Activated T-helper 1 cell treated with anti-CD3 and anti-CD28 coated beads, Interleukin-12 subunit alpha, Interleukin-12 subunit beta, Interleukin-2, Interleukin-4 antibody, amounts not matched to agents 30 ng/mL and 10 ng/mL and 1 ng/mL, durations not matched to agents 14 hours and 24 hours and 36 hours (primary cell): ENCODE measurements around the gene CDH2. TPM values are rescaled to one million over a fixed set of nuclear protein-coding genes. Genes with fewer than 3 reads are reported as not detected.

Experiments
- DNase-seq: peaks from one replicate; pipeline ENCODE4 v3.0.0; 2021; ENCODE audit warnings: low spot score
- H3K27ac Mint-ChIP-seq: one replicate; pipeline ENCODE4 v1.8.0; 2021; ENCODE audit warnings: mild to moderate bottlenecking, mixed read lengths
- H3K27me3 Mint-ChIP-seq: one replicate; pipeline ENCODE4 v1.8.0; 2022; ENCODE audit warnings: mild to moderate bottlenecking, moderate library complexity, mixed read lengths; ENCODE audit not compliant: insufficient read depth
- H3K36me3 Mint-ChIP-seq: one replicate; pipeline ENCODE4 v1.8.0; 2021; ENCODE audit warnings: low read depth, mixed read lengths
- H3K4me1 Mint-ChIP-seq: one replicate; pipeline ENCODE4 v1.8.0; 2021; ENCODE audit warnings: low read depth, mixed read lengths
- H3K4me3 Mint-ChIP-seq: one replicate; pipeline ENCODE4 v1.8.0; 2021; ENCODE audit warnings: mild to moderate bottlenecking, moderate library complexity, mixed read lengths
- H3K9me3 Mint-ChIP-seq: one replicate; pipeline ENCODE4 v1.8.0; 2021; ENCODE audit warnings: mixed read lengths
- intact Hi-C: fragments of 100-400 bp; cut with micrococcal nuclease; formaldehyde crosslinking; loops from one replicate; pipeline ENCODE4 v1.15.1; 2024
- total RNA-seq: library from RNA; stranded (reverse); gene quantifications from 2 replicates; pipeline ENCODE4 v1.2.3, GENCODE V29; 2022

Gene CDH2
- total RNA-seq, 1 donor from 2014 or later, result 0.16 TPM

DNA sequence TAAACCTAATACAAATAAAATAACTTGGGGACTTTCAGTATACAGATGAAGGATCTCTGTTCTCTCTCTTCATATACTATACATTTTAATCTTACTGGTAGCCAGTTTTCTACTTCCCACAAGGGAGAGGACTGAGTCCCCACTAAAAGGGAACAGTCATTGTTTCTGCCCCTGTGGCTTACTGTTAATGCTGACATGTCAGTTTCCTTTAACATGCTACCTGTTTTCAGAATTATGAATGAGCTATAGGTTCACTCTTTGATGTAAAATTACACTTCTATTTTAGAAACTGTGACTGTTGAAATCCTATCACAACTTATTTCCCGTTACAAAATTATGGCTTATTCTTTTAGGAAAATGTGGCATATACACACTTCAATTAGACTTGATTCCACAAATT, 207.7 kb downstream of the CDH2 start:
- H3K4me1 Mint-ChIP-seq, result no peaks in the 10 kb centered on the region
- peaks cover 7% of the 10 kb centered on the region for H3K9me3 Mint-ChIP-seq
- H3K27me3 Mint-ChIP-seq, result no peaks in the 10 kb centered on the region
- no peak overlapping the region for H3K4me3 Mint-ChIP-seq
- intact Hi-C loops, result no loop called here
- no peak overlapping the region for H3K27ac Mint-ChIP-seq
- DNase-seq, result no peak
- no peaks in the 10 kb centered on the region for H3K36me3 Mint-ChIP-seq

DNA sequence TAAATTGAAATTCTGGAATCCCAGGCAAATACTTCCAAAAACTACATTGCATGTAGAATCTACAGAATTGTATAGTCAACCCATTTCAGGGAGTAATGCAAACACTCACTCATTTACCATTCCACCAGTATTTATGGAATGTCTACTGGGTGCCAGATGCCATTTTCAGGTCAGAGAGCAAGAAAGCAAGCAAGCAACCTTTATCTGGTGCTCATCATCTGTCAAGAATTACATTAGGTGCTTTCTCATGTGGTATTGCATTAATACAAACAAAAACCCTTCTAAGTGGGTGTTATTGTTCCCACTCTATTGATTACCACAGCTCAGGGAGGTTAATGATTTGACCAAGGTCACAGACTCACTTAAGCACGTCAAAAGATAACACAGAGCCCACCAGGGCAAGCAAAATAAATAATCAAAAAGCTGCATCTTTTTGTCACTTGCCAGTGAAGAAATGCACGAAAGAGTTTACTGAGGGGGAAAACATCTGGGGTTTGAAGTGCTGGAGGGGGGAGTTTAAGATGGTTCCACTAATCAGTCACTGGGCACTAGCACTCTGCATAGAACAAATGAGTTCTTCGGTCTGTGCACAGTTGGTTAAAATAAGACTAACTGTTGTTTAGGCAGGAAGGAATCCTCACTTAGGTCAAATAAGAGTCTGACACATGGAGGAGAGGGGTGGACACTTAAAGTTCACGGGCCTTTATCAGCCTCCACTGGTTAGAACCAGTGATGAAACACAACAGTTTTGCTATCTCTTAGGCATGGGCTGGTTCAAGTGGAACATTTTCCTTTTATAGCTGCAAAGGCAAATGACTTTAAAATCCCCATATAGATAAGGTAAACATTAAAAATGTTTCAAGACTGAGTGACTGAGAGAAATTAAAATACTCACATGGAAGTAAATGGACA, 208.8 kb downstream of the CDH2 start:
- no peak for DNase-seq
- intact Hi-C loops, result no loop called here
- Mint-ChIP-seq H3K36me3 (no peaks in the 10 kb centered on the region), H3K27ac (no peak overlapping the region), H3K4me1 (no peaks in the 10 kb centered on the region), H3K4me3 (no peak overlapping the region), H3K27me3 (no peaks in the 10 kb centered on the region), H3K9me3 (peaks cover 7% of the 10 kb centered on the region)

- no peaks in the 10 kb centered on the region for H3K36me3 Mint-ChIP-seq
- no peaks in the 10 kb centered on the region for H3K27me3 Mint-ChIP-seq
- no peak overlapping the region for H3K27ac Mint-ChIP-seq
- intact Hi-C loops, result no loop called here
- H3K9me3 Mint-ChIP-seq, result peaks cover 7% of the 10 kb centered on the region
- H3K4me3 Mint-ChIP-seq, result no peak overlapping the region
- DNase-seq, result no peak
- H3K4me1 Mint-ChIP-seq, result no peaks in the 10 kb centered on the region
Measured at GRCh38 chr18:27966881-27967280, 210.0 kb downstream of the CDH2 start.

DNA sequence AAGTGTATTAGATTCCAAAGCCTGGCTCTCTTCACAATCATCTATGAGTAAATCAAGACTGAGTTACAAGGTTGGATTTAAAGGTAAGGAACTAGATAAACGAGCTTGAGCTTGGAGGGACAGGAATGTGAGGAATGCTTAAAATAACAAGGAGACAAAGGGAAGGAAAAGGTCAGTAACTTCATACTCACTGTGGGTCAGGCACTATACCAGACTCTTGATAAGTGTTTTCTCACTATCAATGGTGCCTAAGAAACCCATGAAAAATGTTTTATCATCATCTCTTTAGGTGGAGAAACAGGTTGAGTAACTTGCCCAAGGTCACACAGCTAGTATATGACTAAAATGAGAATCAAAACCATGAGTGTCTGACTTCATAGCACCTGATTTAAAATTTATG, 212.1 kb downstream of the CDH2 start:
- Mint-ChIP-seq H3K9me3 (peaks cover 7% of the 10 kb centered on the region), H3K27ac (no peak overlapping the region), H3K36me3 (no peaks in the 10 kb centered on the region), H3K4me1 (no peaks in the 10 kb centered on the region), H3K27me3 (no peaks in the 10 kb centered on the region), H3K4me3 (no peak overlapping the region)
- intact Hi-C loops, result no loop called here
- no peak for DNase-seq

DNA sequence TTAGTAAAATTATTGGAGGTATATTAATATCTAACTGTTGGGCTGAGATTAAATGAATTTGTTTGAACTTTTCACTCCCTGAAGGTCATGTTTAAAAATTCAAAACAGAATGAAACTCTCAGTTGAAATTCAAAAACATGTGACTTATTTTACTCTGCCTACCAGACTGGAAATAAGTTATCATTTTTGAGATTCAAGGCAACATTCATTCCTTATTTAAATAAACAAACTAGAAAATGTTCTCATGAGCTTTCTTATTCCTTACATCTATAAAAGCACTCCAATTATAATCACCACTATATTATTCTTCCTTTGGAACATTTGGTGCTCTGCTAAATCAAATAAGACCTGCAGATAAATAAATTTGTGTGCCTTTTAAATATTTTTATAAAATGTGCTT, 217.8 kb downstream of the CDH2 start:
- Mint-ChIP-seq H3K27me3 (no peaks in the 10 kb centered on the region), H3K9me3 (no peaks in the 10 kb centered on the region), H3K4me1 (no peaks in the 10 kb centered on the region), H3K27ac (no peak overlapping the region), H3K4me3 (no peak overlapping the region), H3K36me3 (no peaks in the 10 kb centered on the region)
- intact Hi-C loops, result no loop called here
- no peak for DNase-seq

DNA sequence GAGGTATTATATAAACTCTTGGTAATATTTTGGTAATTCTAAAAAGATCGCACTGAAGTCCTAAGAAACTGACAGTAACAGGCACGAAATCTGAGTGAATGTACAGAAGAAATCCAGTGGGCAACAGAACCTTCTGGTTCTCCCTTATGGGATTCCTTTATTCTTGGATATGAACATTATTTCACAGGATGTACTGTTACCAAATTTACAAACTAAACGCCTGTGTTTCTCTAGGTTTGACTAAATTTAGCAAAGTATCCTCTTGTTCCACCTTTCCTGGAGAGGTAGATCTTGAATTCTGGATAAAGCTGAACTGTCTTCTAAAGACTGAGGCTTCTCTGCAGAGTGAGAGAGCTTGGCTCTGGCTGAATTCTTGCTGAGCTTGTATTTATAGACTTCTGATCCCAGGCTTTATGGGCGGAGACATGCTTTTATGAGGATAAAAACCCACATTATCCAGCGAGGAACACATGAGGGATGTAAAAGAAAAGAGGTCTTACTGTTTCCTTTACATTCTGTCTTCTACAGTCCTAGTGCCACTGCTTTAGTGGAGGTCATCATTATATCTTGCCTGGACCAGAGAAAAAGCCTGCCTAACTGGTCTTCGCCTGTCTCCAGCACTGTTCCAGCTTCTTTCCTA, 220.8 kb downstream of the CDH2 start:
- H3K36me3 Mint-ChIP-seq, result no peaks in the 10 kb centered on the region
- H3K27ac Mint-ChIP-seq, result no peak overlapping the region
- no peak for DNase-seq
- no peaks in the 10 kb centered on the region for H3K27me3 Mint-ChIP-seq
- no peaks in the 10 kb centered on the region for H3K9me3 Mint-ChIP-seq
- intact Hi-C loops, result no loop called here
- H3K4me3 Mint-ChIP-seq, result no peak overlapping the region
- no peaks in the 10 kb centered on the region for H3K4me1 Mint-ChIP-seq

DNA sequence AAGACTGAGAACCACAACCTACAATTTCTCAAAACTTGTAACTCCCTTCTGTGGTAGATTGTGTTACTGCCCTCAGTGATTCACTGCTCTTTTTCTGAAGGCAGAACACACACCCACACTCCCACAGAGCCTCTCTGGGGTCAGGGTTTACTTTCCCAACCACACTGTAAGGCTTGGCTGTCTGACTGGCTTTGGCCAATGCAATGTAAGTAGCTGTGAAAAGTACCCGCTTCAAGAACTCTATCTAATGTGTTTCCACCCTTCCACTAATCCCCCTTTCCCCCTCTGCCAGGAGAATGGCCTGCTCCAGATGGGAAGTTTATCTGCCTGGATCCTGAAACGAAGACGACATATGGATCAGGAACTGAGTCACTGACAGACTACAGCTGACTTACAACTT, 222.7 kb downstream of the CDH2 start:
- Mint-ChIP-seq H3K36me3 (no peaks in the 10 kb centered on the region), H3K27ac (no peak overlapping the region), H3K27me3 (no peaks in the 10 kb centered on the region), H3K4me1 (no peaks in the 10 kb centered on the region), H3K9me3 (no peaks in the 10 kb centered on the region), H3K4me3 (no peak overlapping the region)
- no peak for DNase-seq
- intact Hi-C loops, result loop anchor here (5.0 kb wide), 1 partner anchor 1273 kb away; no protein-coding TSS in a partner anchor

GRCh38 chr18:27952741-27953140, 224.2 kb downstream of the CDH2 start:
- Mint-ChIP-seq H3K36me3 (no peaks in the 10 kb centered on the region), H3K4me1 (no peaks in the 10 kb centered on the region), H3K27ac (no peak overlapping the region), H3K4me3 (no peak overlapping the region), H3K9me3 (no peaks in the 10 kb centered on the region), H3K27me3 (no peaks in the 10 kb centered on the region)
- no peak for DNase-seq
- intact Hi-C loops, result loop anchor here (5.0 kb wide), 1 partner anchor 1275 kb away; no protein-coding TSS in a partner anchor

DNA sequence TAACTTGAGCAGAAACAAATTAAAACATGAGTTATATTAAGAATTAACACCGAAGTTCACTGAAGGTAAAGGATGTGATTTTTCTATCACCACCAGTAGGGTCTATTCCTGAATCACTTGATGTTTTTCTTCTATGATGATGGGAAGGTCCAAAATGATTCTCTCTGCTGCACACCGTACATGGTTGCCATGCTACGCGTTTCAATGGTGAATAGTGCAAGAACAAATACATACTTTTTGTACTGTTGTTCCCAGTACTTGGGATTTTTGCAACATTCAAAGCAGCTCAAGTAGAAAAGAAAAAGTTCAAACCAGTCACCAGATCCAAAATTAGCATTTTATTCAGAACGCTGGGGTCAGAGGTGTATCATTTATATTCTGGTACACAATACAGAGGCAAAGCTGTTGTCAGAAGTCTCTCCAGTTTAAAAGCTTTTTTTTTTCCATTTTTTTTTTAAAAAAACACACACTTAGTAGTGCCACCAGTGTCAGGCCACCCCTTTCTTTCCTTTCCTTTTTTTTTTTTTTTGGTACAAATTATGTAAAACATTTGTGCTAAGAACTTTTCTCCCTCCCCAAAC, 226.2 kb downstream of the CDH2 start:
- Mint-ChIP-seq H3K36me3 (no peaks in the 10 kb centered on the region), H3K27me3 (no peaks in the 10 kb centered on the region), H3K4me3 (no peak overlapping the region), H3K9me3 (no peaks in the 10 kb centered on the region), H3K4me1 (no peaks in the 10 kb centered on the region), H3K27ac (no peak overlapping the region)
- DNase-seq, result no peak
- intact Hi-C loops, result loop anchor here (5.0 kb wide), 1 partner anchor 1277 kb away; no protein-coding TSS in a partner anchor

- Mint-ChIP-seq H3K36me3 (no peaks in the 10 kb centered on the region), H3K4me3 (no peak overlapping the region), H3K27ac (no peak overlapping the region), H3K9me3 (no peaks in the 10 kb centered on the region), H3K27me3 (no peaks in the 10 kb centered on the region), H3K4me1 (no peaks in the 10 kb centered on the region)
- intact Hi-C loops, result no loop called here
- no peak for DNase-seq
Measured at GRCh38 chr18:27948986-27949385, 227.9 kb downstream of the CDH2 start.

DNA sequence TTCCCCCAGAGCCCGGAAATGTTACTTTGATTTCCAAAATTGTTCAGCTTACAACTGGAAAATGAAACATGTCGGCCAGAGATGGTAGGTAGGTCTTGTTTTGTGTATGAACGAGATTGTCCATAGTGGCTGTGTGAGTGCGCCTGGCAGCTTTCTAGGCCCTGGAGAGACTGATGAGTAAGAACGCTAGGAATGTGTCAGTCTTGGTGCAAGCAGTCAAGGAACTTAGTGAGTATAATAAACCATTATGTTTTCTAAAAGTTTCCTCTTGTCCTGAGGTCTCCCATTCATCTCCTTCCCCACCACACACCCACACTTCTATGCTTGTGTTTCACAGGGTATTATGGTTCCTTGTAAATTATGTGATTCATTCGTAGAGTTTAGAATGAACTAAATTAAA, 234.2 kb downstream of the CDH2 start:
- Mint-ChIP-seq H3K9me3 (peaks cover 5% of the 10 kb centered on the region), H3K27me3 (no peaks in the 10 kb centered on the region), H3K4me1 (no peaks in the 10 kb centered on the region), H3K36me3 (no peaks in the 10 kb centered on the region), H3K4me3 (no peak overlapping the region), H3K27ac (no peak overlapping the region)
- no peak for DNase-seq
- intact Hi-C loops, result no loop called here

DNA sequence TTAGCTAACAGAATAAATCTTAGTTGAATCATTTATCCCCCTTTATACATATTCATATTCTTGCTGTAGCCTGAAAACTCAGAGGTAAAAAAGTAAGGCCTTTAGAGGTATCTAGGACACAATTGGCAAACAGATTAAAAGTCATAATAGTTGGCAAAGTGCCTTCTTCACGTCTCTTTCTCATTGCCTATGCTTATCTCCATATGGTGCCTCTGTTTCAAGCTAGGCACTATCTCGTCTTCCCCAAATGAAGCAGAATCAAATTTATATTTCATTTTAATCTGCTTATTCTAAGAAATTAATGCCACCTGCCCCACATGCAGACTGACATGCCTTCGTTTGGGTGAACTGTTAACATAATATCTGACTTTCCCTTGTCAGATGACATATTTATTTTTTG, 245.4 kb downstream of the CDH2 start:
- Mint-ChIP-seq H3K27ac (no peak overlapping the region), H3K36me3 (no peaks in the 10 kb centered on the region), H3K27me3 (no peaks in the 10 kb centered on the region), H3K9me3 (peaks cover 3% of the 10 kb centered on the region), H3K4me3 (no peak overlapping the region), H3K4me1 (no peaks in the 10 kb centered on the region)
- intact Hi-C loops, result no loop called here
- no peak for DNase-seq

DNA sequence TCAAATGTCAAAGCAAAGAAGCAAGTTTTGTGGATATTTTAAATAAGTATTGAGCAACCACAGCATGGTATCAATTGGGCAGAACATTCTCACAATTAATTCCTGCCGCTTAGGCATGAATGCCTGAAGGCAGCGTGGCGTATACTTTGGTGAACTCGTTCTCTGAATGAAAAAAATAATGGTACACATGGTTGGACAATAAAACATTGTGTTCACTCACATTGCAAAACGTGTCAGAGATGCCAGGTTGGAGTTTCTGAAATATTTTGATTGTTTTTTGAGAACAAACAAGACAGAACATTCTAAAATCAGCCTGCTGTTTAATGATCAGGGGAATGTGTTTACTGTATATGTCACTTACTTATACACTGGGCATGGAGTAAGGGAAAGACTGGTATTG, 254.2 kb downstream of the CDH2 start:
- no peaks in the 10 kb centered on the region for H3K4me1 Mint-ChIP-seq
- no peak for DNase-seq
- H3K4me3 Mint-ChIP-seq, result no peak overlapping the region
- H3K27me3 Mint-ChIP-seq, result no peaks in the 10 kb centered on the region
- intact Hi-C loops, result no loop called here
- peaks cover 4% of the 10 kb centered on the region for H3K9me3 Mint-ChIP-seq
- H3K27ac Mint-ChIP-seq, result no peak overlapping the region
- H3K36me3 Mint-ChIP-seq, result no peaks in the 10 kb centered on the region
